Small intestine (tissue), 7 donors: ENCODE data around the gene ATAD2B. TPM values are rescaled to one million over a fixed set of nuclear protein-coding genes. Genes with fewer than 3 reads are reported as not detected.
A peak's percentile ranks its signal among the peaks of the same experiment; 100 is the strongest.

Experiments used
- DNase-seq, 2 donors: peaks; one replicate each; pipeline versions ENCODE4 v3.0.0 to v3.0.0-alpha.2; 2013
- FAIRE-seq: peaks from 2 replicates; lab custom pipeline; 2012; peaks lifted over from hg19 to GRCh38; lab: Jason Lieb, UNC
- H3K27ac ChIP-seq, 3 donors: one replicate each; pipeline ENCODE4 v1.5.1; 2013; ENCODE audit warnings: low read length in 2 of 3, mild to moderate bottlenecking in 2 of 3, control low read depth in 1 of 3, inconsistent platforms in 1 of 3, low read depth in 1 of 3, moderate library complexity in 1 of 3
- H3K27me3 ChIP-seq, 3 donors: one replicate each; pipeline ENCODE4 v1.6.1; 2013; ENCODE audit warnings: low read length in 3 of 3, inconsistent platforms in 1 of 3; ENCODE audit not compliant: control insufficient read depth in 3 of 3, insufficient read depth in 3 of 3
- H3K36me3 ChIP-seq, 3 donors: one replicate each; pipeline ENCODE4 v1.6.1; 2013; ENCODE audit warnings: low read length in 3 of 3, inconsistent platforms in 1 of 3, low read depth in 1 of 3, mild to moderate bottlenecking in 1 of 3, moderate library complexity in 1 of 3; ENCODE audit not compliant: control insufficient read depth in 3 of 3, insufficient read depth in 2 of 3
- H3K4me1 ChIP-seq, 3 donors: one replicate each; pipeline ENCODE4 v1.6.1; 2013; ENCODE audit warnings: low read length in 2 of 3, inconsistent platforms in 1 of 3, low read depth in 1 of 3, mild to moderate bottlenecking in 1 of 3, moderate library complexity in 1 of 3; ENCODE audit not compliant: control insufficient read depth in 3 of 3, insufficient read depth in 2 of 3
- H3K4me3 ChIP-seq, 3 donors: one replicate each; pipeline ENCODE4 v1.5.1; 2013; ENCODE audit warnings: low read length in 3 of 3, control low read depth in 1 of 3, inconsistent platforms in 1 of 3, low read depth in 1 of 3, mild to moderate bottlenecking in 1 of 3, moderate library complexity in 1 of 3
- H3K9me3 ChIP-seq, 2 donors: one replicate each; pipeline ENCODE4 v1.6.1; 2013; ENCODE audit warnings: low read depth in 1 of 2, low read length in 1 of 2; ENCODE audit not compliant: control insufficient read depth in 2 of 2, insufficient read depth in 1 of 2
- WGBS, 3 donors: extraction: QIAGEN DNeasy Blood & Tissue Kit; methylation state at CpG; one replicate each; pipeline ENCODE4 v1.1.7; 2013; 5-methylcytosine and 5-hydroxymethylcytosine counted together
- polyA plus RNA-seq, 4 donors: library from polyadenylated mRNA; stranded (reverse) in 3 of 4; unstranded in 1 of 4; fragments of 200-250 nt in 3 of 4; fragments of 120-200 nt in 1 of 4; gene quantifications; one replicate each; pipeline versions ENCODE4 v1.2.1 to v1.2.3, GENCODE V29; 2013
- donor health status: healthy with polysubstance abuse.
- donor health status: control.
- donor health status: control.
- donor health status: Bipolar disorder and iron deficiency.
- donor health status: healthy.

The ATAD2B gene
- polyA plus RNA-seq, 4 donors, result 4.0 to 12.3 (median 6.9) TPM

DNA sequence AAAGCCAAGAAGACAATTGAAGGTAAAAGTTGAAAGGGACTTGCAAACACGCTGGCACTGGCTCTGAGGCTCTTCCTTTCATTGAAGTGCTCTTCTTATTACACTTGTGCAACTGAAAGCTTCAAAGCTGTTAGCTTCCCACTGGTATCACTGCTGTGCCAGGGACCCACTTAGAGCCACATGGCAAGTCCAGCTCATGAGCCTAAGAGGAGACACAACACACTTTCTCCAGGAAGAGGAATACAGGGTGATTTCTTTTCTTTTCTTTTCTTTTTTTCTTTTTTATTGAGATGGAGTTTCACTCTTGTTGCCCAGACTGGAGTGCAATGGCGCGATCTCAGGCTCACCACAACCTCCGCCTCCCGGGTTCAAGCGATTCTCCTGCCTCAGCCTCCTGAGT, 218.2 kb downstream of the ATAD2B start:
- no peaks in the 10 kb centered on the region for H3K4me1 ChIP-seq
- peaks cover 0 to 27% (median 3%) of the 10 kb centered on the region in 3 donors for H3K36me3 ChIP-seq
- FAIRE-seq (no peak), DNase-seq (no peak)
- no peaks in the 10 kb centered on the region for H3K27me3 ChIP-seq
- H3K9me3 ChIP-seq, result no peaks in the 10 kb centered on the region
- H3K4me3 ChIP-seq, result no peak overlapping the region
- H3K27ac ChIP-seq, result no peak overlapping the region
- WGBS, 3 donors, result 90 to 97% (median 97%) methylated on average over 6 of the region's 6 CpGs

DNA sequence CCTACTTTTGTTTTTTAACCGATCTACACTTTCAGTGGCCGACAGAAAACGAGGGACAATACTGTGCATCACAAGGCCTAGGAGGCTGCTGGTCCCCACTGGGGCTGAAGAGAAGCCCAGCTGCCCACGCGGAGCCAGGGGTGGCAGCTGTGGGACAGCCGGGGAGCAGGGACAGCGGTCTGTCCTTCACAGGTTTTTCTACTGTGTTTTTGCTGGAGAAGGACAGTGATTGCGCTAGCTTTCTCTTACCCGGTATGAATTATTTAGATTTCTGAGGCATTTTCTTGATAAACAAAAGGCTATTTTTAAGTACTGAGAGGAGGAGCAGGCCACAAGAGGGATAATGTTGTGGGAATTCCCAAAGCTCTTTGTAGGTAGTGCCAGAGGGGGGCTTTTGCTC, 219.8 kb downstream of the ATAD2B start:
- FAIRE-seq (no peak), DNase-seq (no peak)
- no peaks in the 10 kb centered on the region for H3K27me3 ChIP-seq
- no peak overlapping the region for H3K4me3 ChIP-seq
- H3K9me3 ChIP-seq, result no peaks in the 10 kb centered on the region
- H3K4me1 ChIP-seq, result no peaks in the 10 kb centered on the region
- peaks cover 0 to 41% (median 3%) of the 10 kb centered on the region in 3 donors for H3K36me3 ChIP-seq
- no peak overlapping the region for H3K27ac ChIP-seq
- 64 to 70% (median 69%) methylated on average over 9 of the region's 9 CpGs for WGBS, 3 donors

DNA sequence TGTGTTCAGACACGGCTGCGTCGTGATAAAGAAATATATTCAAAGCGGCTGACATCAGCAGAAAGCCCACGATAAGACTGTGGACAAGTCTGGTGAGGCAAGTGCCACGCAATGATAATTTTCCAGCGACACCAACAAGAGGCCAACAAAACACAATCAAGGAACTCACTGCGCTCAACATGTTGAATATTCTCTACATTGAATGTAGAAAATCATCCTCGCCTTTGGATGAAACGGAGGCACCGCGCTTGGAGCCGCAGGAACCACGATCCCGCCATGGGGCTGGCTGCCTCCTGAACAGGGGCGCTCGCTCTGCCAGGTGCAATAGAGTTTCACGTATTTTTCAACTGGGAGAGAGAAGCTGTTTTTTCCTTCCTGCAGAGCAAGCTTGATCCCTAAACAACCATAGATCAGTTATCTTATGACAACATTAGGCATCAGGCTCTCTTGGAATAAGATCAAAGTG, 220.3 kb downstream of the ATAD2B start:
- no peak for FAIRE-seq
- H3K27ac ChIP-seq, result no peak overlapping the region

DNA sequence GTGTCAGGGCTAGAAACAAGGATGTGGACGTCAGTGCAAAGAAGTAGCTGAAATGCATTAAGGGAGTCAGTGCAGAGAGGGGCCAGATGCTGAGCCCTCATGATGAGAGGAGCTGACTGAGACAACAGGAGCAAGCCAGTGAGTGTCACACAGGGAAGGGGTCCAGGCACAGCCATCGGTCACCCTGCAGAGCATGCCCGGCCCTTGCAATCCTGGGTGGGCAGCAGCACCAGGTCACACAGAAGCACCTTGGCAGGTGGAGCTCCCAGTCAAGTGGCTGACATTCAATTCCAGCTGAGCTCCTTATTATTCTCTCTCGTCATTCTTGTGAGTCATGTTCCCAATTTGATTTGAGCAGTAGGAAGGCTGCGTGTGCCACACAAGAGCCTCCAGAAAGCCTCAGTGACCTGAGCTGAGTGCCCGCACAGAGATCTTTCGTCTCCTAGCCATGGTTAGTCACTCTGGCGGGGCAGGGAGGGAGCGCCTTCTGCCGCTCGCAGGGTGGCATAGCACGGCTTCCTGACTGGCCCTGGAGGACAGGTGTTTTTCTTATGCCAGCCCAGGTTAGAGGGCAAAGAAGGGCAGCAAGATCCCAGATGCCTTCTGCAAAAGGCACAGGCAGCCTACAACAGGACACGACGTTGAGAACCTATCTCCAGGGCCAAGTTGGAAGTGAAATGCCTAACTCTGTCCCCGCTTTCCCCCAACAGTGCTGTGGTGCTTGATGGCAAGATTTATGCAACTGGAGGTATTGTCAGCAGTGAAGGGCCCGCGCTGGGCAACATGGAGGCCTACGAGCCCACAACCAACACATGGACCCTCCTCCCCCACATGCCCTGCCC, 220.9 kb downstream of the ATAD2B start:
- H3K9me3 ChIP-seq, result no peaks in the 10 kb centered on the region
- WGBS, 3 donors, result 96% methylated on average over 18 of the region's 18 CpGs
- no peaks in the 10 kb centered on the region for H3K4me1 ChIP-seq
- peaks cover 0 to 42% (median 3%) of the 10 kb centered on the region in 3 donors for H3K36me3 ChIP-seq
- DNase-seq (no peak), FAIRE-seq (no peak)
- no peak overlapping the region for H3K27ac ChIP-seq
- H3K27me3 ChIP-seq, result no peaks in the 10 kb centered on the region
- H3K4me3 ChIP-seq, result no peak overlapping the region

More for the DNA sequence above, 220.3 kb downstream of the ATAD2B start:
- Histone ChIP-seq H3K27me3 (no peaks in the 10 kb centered on the region), H3K36me3 (peaks cover 0 to 41% (median 3%) of the 10 kb centered on the region in 3 donors), H3K4me3 (no peak overlapping the region), H3K9me3 (no peaks in the 10 kb centered on the region), H3K4me1 (no peaks in the 10 kb centered on the region)
- 92 to 94% (median 93%) methylated on average over 18 of the region's 18 CpGs for WGBS, 3 donors
- DNase-seq, result no peak

DNA sequence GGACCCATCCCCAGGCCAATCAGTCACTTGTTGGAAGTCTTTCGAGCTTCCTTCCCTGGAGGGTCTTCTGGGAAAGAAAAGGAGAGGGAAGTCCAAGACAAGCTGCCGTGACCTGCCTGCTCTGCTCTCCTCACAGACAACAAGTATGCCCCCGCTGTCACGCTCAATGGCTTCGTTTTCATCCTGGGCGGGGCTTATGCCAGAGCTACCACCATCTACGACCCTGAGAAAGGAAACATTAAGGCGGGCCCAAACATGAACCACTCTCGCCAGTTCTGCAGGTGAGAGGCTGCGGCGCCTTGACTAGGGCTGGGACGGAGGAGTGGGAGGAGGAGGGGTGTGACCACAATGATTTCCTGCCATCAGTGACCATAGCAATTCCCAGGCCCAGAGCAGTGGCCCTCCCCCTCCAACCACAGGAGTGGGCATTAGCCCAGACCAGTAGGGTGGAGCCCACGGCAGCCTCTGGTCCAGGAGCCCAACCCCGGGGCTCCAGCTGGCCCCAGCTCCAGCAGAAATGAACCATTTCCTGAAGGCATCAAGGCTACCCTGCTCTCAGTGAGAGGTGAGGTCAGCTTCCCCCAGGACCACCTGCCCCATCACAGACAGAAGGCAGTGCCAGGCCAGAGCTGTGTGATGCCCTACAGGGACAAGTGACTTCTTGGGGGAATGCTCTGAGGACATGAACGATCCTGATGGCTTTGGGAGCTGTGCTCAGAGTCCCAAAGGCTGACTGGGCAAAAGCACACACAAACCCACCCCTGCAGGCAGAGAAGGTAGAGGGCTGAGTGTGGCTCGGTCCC, 223.1 kb downstream of the ATAD2B start:
- 90 to 95% (median 95%) methylated on average over 16 of the region's 16 CpGs for WGBS, 3 donors

DNA sequence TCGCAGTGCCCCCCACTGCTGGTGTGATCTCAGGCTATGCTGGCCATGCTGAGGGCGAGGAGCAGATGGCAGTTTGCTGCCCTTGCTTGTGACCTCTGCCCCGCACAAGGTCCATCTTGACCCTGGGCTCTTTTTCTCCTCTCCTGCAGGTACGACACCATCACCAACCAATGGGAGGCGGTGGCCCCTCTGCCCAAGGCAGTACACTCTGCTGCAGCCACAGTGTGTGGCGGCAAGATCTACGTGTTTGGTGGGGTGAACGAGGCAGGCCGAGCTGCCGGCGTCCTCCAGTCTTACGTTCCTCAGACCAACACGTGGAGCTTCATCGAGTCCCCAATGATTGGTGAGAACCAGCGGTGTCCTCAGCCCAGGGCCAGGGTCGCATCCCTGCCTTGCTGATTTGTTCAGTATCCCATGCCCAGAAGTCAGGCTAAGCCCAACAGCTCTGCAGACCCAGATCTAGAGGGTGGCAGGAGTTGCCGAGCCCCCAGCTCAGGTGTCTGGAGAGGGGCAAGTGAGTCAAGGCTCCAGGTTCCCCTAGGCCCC, 223.8 kb downstream of the ATAD2B start:
- no peaks in the 10 kb centered on the region for H3K4me1 ChIP-seq
- H3K27ac ChIP-seq, result no peak overlapping the region
- no peak for FAIRE-seq
- WGBS, 3 donors, result 93 to 97% (median 97%) methylated on average over 16 to 17 of the region's 17 CpGs
- peaks cover 0 to 9% of the 10 kb centered on the region in 2 donors for H3K9me3 ChIP-seq
- H3K36me3 ChIP-seq, result peaks cover 0 to 54% (median 3%) of the 10 kb centered on the region in 3 donors
- H3K27me3 ChIP-seq, result no peaks in the 10 kb centered on the region
- no peak overlapping the region for H3K4me3 ChIP-seq
- DNase-seq, result no peak

More for the DNA sequence above, 223.1 kb downstream of the ATAD2B start:
- H3K36me3 ChIP-seq, result peaks cover 0 to 54% (median 3%) of the 10 kb centered on the region in 3 donors
- no peak for DNase-seq
- no peak overlapping the region for H3K27ac ChIP-seq
- no peak overlapping the region for H3K4me3 ChIP-seq
- no peaks in the 10 kb centered on the region for H3K4me1 ChIP-seq
- peaks cover 0 to 9% of the 10 kb centered on the region in 2 donors for H3K9me3 ChIP-seq
- no peak for FAIRE-seq
- no peaks in the 10 kb centered on the region for H3K27me3 ChIP-seq

DNA sequence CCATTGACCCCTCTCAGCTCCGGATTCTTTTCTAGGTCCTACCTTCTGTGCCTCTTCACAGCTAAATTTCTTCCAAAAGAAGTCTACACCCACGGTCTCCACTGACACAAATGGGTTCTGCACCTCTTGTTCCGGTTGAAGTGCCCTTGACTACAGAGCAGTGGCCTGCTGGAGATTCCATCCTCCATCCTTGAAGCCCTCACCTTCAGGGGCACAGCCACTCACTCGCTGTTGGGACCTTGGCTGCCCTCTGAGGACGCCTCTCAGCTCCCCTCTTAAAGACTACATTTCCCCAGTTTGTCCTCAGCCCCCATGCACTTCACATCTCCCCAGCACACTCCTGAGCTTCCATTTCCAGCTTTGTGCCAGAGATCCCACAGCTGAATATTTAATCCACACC, 226.3 kb downstream of the ATAD2B start:
- 85 to 93% (median 88%) methylated on average over 5 of the region's 5 CpGs for WGBS, 3 donors
- Histone ChIP-seq H3K36me3 (peaks cover 0 to 52% (median 0%) of the 10 kb centered on the region in 3 donors), H3K27me3 (no peaks in the 10 kb centered on the region), H3K9me3 (peaks cover 0 to 9% of the 10 kb centered on the region in 2 donors), H3K27ac (no peak overlapping the region), H3K4me3 (no peak overlapping the region), H3K4me1 (no peaks in the 10 kb centered on the region)
- no peak for DNase-seq
- no peak for FAIRE-seq

DNA sequence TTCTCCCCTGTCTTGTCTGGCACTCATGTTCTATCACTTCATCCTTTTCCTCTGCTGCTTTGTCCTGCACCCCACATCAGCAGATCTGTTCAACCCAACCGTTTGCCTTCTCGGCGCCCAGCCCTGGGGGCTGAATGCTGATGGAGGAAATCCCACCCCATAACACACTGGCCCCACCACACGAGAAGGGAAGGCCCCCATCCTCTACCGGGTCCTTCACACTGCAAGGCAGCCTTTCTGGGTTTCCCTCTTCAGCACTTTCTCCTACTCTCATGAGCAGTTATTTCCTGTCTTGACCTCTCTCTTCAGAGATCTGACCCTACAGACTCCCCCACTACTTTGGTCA, 227.4 kb downstream of the ATAD2B start:
- H3K4me1 ChIP-seq, result no peaks in the 10 kb centered on the region
- H3K36me3 ChIP-seq, result peaks cover 0 to 55% (median 0%) of the 10 kb centered on the region in 3 donors
- peaks cover 0 to 9% of the 10 kb centered on the region in 2 donors for H3K9me3 ChIP-seq
- WGBS, 3 donors, result 88 to 93% (median 90%) methylated on average over 5 of the region's 5 CpGs
- H3K27me3 ChIP-seq, result no peaks in the 10 kb centered on the region
- no peak for DNase-seq
- FAIRE-seq, result no peak
- H3K4me3 ChIP-seq, result no peak overlapping the region
- H3K27ac ChIP-seq, result peak overlapping the region in 1 of 3 donors; percentile 8
